GM03348 (cell line): ENCODE measurements around the gene SLC22A2.

Experiments
- DNase-seq: peaks from one replicate; pipeline ENCODE4 v3.0.0; 2012; ENCODE audit warnings: low spot score

Gene SLC22A2

DNA sequence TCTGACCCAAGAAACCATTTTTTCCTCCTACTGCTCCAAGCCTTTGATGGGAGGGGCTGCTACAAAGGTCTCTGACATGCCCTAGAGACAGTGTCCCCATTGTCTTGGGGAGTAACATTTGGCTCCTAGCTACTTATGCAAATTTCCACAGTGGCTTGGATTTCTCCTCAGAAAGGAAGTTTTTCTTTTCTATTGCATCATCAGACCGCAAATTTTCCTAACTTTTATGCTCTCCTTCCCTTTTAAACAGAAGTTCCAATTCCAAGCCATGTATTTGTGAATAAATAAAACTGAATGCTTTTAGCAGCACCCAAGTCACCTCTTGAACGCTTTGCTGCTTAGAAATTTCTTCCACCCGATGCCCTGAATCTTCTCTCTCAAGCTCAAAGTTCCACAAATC lies 51.0 kb downstream of the SLC22A2 start:
- no peak for DNase-seq

DNA sequence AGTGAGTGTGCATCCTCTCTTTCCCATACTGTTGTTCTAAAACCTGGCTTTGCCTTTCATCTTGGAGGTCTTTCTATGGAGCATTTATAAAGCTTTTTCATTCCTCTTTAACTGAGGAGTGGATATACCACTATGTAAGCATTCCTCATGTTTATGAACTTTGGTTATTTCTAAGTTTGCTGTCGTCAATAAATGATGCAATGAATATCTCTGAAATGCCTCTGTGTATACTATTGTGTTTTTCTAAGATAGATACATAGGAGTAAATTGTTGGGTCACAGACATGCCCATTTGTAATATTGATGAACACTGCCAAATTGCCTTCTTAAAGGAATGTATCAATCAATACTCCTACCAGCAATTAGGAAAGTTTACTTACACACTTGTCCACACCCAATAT lies 53.9 kb downstream of the SLC22A2 start:
- DNase-seq, result no peak

DNA sequence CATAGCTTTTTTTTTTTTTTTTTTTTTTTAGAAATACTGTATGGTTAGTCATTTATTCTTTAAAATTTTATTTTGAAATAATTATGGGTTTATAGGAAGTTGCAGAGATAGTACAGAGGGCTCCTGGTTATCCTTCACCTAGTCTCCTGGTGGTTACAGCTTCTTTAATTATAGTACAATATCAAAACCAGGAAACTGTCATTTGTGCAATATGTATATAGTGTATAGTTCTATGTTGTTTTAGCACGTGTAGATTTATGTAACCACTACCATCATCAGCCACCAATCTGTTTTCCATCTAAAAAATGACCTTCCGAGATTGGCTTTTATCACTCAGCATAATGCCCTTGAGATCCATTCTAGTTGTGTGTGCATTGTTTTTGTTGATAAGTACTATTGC lies 54.7 kb downstream of the SLC22A2 start:
- DNase-seq, result no peak

- no peak for DNase-seq
Measured at GRCh38 chr6:160203522-160203921, 55.1 kb downstream of the SLC22A2 start.

DNA sequence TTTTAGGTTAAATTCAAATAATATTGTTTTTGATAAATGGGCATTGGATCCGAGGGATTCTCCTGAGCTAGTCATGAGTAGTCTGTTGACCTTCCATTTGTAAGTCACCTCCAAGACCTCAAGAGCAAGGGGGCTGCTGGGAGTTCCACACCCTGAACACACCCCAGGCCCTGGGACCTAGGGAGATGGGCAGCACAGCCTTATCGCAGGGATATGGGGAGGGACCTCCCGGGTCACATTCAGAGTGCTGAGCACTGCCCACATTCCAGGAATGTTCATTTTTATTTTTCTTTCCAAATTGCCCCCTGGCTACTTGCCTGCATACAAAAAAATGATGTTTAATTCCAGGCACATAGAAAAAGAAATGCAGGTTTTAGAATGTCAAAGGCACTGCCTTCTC lies 55.5 kb downstream of the SLC22A2 start:
- DNase-seq, result no peak

GRCh38 chr6:160202411-160202810 lies 56.2 kb downstream of the SLC22A2 start:
- DNase-seq, result no peak

DNA sequence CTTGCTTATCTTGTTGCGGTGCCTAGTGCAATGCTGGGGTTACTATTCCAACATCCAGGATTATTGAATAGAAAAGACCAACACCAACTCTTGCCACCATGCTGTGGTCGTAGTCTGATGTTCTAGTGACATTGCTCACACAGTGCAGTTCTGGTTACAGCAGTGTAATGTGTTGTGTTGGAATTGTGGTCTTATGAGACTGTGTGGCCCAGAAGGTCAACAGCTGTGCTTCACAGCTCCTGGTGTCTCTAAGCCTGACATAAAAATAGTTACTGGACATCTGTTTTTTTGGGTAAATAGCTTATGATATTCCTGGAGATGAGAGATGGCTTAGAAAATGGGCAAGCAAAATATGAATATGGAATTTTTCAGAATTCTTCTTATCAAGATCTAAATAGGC lies 57.6 kb downstream of the SLC22A2 start:
- no peak for DNase-seq

- DNase-seq, result no peak
Measured at GRCh38 chr6:160198606-160199211, 59.9 kb downstream of the SLC22A2 start.

DNA sequence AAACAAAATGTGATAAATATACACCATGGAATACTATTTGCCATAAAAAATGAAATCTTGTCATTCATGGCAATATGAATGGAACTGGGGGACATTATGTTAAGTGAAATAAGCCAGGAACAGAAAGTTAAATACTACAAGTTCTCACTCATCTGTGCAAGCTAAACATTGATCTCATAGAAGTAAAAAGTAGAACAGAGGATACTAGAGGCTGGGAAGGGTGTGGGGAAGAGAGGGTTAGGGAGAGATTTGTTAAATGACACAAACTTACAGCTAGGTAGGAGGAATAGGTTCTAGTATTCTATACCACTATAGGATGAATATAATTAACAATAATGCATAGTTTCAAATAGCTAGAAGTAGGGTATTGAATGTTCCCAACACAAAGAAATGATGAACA lies 61.0 kb downstream of the SLC22A2 start:
- no peak for DNase-seq

DNA sequence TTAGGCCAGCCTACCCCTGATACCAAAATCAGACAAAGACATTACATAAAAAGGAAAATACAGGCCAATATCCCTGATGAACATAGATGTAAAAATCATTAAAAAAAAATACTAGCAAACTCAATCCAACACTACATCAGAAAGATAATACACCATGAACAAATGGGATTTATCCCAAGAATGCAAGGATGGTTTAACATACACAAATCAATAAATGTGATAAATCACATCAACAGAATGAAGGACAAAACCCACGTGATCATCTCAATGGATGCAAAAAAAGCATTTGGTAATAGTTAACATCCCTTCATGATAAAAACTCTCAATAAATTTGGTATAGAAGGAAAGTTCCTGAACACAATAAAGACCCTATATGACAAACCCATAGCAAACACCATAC lies 63.8 kb downstream of the SLC22A2 start:
- no peak for DNase-seq

GRCh38 chr6:160192840-160193239 lies 65.8 kb downstream of the SLC22A2 start:
- no peak for DNase-seq

DNA sequence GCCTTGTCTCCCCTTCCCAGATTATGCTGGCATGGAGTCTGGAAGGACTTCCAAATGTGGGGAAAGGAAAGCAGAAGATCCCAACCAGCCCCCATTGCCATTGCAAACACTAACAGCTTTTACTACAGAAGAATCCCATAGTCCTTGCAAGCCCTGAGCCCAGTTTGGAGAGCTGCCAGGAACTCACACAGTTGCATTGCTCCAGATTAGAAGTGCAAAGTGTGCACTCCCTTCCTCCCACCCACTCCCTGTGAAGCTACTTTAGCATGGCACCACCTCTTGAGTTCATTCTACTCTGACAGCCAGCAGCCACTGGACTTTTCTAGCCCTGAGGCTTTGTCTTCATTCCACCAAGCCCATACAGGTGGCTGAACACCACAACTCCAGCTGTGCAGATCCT lies 67.6 kb downstream of the SLC22A2 start:
- DNase-seq, result no peak

DNA sequence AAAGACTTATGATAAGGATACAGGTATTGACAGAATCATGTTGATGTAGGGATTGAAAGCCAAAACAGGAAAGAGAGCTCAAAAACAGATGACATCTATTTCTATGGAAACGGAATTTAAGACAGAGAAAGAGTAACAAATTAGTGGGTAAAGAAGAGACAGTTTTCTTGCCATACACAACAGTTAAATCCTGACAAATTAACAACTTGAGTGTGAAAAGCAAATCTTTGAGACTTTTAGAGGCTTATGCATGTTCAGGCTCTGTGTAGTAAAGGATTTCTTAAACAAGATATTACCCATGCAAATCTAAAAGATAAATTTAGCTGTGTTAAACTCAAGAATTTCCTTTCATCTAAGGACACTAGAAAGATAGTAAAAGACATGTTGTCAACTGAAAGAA lies 68.5 kb downstream of the SLC22A2 start:
- no peak for DNase-seq

DNA sequence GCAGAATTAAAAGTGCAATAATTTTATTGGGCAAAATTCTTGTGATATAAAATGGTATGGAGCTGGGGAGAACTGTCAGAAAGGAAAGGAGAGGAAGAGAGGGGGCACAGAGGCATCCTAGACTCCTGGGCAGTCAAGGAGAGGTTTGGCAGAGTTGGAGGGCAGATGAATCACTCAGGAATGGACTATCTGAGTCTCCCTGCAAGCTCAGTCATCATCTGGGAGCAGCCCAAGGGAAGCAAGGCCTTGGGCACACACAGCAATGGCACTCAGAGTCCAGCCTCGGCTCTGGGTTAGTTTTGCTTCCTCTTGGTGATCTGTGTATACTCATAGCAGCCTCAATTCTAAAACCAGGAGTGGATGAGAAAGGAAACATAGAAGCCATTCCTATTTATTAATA lies 69.8 kb downstream of the SLC22A2 start:
- DNase-seq, result no peak

- no peak for DNase-seq
Measured at GRCh38 chr6:160180706-160181105, 77.9 kb downstream of the SLC22A2 start.

- DNase-seq, result no peak
Measured at GRCh38 chr6:160178271-160178670, 80.3 kb downstream of the SLC22A2 start.

DNA sequence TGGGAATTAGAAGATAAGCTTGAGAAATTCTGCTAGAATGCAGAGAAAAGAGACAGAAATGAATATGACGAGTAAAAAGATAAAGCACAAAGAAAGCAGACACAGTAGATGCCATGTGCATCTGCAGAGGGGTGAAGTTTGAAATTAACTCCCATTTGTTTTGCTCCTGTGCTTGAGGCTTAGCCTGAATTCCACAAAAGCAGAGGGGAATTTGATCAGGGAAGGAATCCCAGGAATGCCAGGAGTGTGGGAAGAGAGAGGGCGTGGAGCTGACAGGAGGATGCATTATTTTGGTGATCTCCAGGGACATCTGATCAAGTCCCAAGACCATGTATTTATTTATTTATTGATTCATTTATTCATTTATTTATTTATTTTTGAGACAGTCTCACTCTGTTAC lies 81.4 kb downstream of the SLC22A2 start:
- DNase-seq, result no peak

GRCh38 chr6:160174681-160175080 lies 83.9 kb downstream of the SLC22A2 start:
- DNase-seq, result no peak

DNA sequence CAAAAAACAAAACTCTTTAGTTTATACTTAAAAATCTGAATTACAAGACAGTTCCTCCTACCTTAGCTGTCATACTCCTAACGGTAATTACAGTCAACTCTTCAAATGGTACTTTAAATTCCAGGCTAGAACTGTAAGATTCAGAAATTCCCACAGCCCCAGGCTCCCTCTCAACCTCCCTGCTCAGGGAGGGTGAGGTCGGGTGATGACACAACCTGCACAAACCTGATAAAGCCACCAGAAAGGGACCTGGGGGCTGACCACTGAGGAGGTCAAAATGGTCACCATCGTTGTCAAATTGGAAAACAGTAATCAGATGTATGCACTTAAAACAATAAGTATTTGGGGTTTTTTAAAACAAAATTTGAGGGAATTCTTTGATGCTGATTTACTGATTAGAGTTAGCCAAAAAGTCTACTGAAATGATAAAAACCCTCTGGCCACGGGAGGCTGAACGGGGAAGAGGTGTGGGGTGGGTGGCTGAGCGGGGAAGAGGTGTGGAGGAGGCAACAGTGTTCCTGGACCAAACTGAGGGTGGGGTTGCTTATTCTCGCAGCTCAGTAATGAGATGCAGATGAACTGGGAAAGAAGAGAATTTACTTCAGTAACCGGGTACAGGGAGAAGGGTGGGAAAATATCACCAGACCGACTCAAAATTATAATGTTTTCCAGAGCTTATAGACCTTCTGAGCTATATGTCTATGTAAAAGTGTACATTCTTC lies 84.7 kb downstream of the SLC22A2 start:
- no peak for DNase-seq

- DNase-seq, result no peak
Measured at GRCh38 chr6:160172704-160173103, 85.9 kb downstream of the SLC22A2 start.

- no peak for DNase-seq
Measured at GRCh38 chr6:160170018-160170680, 88.5 kb downstream of the SLC22A2 start.

DNA sequence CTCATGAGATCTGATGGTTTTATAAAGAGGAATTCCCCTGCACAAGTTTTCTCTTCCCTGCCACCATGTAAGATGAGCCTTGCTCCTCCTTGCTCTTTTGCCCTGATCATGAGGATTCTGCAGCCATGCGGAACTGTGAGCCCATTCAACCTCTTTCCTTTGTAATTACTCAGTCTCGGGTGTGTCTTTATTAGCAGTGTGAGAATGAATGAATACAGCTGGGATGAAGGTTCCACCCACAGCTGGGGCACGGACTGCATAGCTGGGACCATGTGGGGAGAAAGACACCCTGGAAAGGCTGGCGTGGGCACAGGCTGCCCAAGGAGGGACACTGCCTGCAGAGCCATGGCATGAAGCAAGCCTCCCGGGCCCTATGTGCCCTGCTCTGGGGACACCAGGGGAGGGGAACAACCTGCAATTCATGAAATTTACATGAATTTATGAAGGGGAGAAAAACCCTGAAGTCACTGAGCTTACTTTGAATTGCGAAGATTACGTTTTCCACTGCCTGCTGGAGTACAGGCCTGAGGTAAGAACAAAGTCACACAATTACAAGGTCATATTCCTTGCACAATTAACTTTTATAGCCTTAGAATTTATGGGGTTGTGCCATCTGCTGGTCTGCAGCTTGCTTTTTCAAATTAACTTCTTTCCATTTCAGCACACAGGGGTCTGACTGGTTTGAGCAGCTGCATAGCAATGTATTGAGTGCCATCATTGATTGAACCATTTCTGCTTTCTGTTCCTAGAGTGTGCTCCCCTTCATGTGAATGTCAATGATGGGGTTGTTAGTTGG lies 90.8 kb downstream of the SLC22A2 start:
- no peak for DNase-seq
